Measurements from ENCODE around the gene NUBP1.

GRCh38 chr16:10817514-10817913 lies 73.9 kb downstream of the NUBP1 start:
- TF ChIP-seq CTCF (IDR thresholded peaks at IDR 0.05; ENCODE audit: insufficient read depth, low read length) (no peak), POLR2AphosphoS5 (IDR thresholded peaks at IDR 0.05; ENCODE audit: low read depth) (no peak), SPI1 (IDR thresholded peaks at IDR 0.05; ENCODE audit: borderline replicate concordance, low read depth) (no peak), GABPA (IDR thresholded peaks at IDR 0.05; ENCODE audit: low read depth) (no peak)
- TF ChIP-seq, protein P1, sequence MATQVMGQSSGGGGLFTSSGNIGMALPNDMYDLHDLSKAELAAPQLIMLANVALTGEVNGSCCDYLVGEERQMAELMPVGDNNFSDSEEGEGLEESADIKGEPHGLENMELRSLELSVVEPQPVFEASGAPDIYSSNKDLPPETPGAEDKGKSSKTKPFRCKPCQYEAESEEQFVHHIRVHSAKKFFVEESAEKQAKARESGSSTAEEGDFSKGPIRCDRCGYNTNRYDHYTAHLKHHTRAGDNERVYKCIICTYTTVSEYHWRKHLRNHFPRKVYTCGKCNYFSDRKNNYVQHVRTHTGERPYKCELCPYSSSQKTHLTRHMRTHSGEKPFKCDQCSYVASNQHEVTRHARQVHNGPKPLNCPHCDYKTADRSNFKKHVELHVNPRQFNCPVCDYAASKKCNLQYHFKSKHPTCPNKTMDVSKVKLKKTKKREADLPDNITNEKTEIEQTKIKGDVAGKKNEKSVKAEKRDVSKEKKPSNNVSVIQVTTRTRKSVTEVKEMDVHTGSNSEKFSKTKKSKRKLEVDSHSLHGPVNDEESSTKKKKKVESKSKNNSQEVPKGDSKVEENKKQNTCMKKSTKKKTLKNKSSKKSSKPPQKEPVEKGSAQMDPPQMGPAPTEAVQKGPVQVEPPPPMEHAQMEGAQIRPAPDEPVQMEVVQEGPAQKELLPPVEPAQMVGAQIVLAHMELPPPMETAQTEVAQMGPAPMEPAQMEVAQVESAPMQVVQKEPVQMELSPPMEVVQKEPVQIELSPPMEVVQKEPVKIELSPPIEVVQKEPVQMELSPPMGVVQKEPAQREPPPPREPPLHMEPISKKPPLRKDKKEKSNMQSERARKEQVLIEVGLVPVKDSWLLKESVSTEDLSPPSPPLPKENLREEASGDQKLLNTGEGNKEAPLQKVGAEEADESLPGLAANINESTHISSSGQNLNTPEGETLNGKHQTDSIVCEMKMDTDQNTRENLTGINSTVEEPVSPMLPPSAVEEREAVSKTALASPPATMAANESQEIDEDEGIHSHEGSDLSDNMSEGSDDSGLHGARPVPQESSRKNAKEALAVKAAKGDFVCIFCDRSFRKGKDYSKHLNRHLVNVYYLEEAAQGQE (IDR thresholded peaks at IDR 0.05; ENCODE audit: insufficient replicate concordance, low read depth): no peak
